Erythroblast (primary cell): ENCODE measurements around the gene C1orf116.

Source experiments
- GATA1 ChIP-seq: IDR thresholded peaks from 2 replicates; pipeline ENCODE4 v1.6.1; 2011; ENCODE audit warnings: low read depth, mild to moderate bottlenecking, control low read depth, low read length, moderate library complexity
- POLR2A ChIP-seq: IDR thresholded peaks from 2 replicates; pipeline ENCODE4 v1.6.1; 2011; ENCODE audit warnings: mild to moderate bottlenecking, low read length

DNA sequence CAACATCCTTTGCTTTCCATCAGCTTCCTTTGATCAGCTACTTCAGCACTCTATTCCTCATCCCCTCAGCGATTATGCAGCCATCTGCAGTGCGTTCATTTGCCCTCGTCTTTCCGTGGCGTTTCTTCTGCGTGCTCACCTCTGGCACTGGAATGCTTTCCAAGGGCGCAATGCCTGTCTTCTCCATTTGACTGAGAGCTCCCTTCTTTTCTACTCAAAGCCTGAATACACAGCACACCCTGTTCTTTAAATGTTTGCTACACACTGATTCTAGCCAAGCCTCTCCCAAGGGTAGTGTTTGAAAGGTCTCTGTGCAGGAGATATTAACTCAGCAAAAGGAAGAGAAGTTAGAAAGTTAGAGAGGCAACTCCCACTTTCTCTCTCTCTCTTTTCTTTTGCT, 22.6 kb downstream of the C1orf116 start:
- no peak for TF ChIP-seq POLR2A
- TF ChIP-seq GATA1, result no peak
